Measurements from ENCODE around the gene ZIM2. TPM values are rescaled to one million over a fixed set of nuclear protein-coding genes. Genes with fewer than 3 reads are reported as not detected.

ZIM2 gene
- total RNA-seq, 1 experiment from 2014 or later, result not detected

DNA sequence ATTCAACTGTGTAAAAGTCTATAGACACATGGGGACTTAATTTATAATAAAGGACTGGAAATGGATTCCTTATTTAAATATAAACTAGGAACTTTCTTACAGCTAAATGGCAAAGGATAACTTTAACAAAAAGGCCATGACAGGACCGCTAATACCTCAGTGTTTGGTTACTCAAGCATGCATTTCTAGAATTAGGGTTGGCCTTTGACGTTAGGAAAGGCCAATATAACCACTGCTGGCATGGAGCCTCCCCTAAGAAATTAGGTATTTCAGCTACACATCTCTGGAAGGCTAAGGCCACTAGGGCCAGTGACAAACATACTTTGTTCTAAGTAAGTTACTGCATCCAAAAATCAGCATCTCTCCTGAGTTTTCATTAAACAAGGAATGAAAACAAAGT lies 9.3 kb downstream of the ZIM2 start:
- BruUV-seq (replicated peaks), result no TSS peak
- H3K9me2 ChIP-seq (ENCODE audit: insufficient read depth), result no peaks in the 10 kb centered on the region
- no peaks in the 10 kb centered on the region for H3K36me3 ChIP-seq (ENCODE audit: control insufficient read depth in 1 of 2, insufficient read depth in 2 of 2, low read length in 2 of 2)
- H3K27ac ChIP-seq (ENCODE audit: low read depth, low read length), result no peak overlapping the region
- intact Hi-C loops (cut with micrococcal nuclease), result no loop called here
- H3K4me1 ChIP-seq (ENCODE audit: control insufficient read depth in 1 of 2, insufficient read depth in 2 of 2, low read length in 2 of 2), result no peaks in the 10 kb centered on the region
- no peak overlapping the region for H2AFZ ChIP-seq (ENCODE audit: low read depth, low read length, poor library complexity, severe bottlenecking)
- ChIA-PET CTCF (no interaction called here), RAD21 (ENCODE audit: low non-redundant PET in 1 of 2, low total read pairs in 2 of 2, uncharacterized antibody in 2 of 2, unreplicated experiment in 2 of 2) (no interaction called here), POLR2A (no interaction called here)
- no peak overlapping the region for H3K4me2 ChIP-seq (ENCODE audit: low read length)
- no peak overlapping the region for H3K9ac ChIP-seq (ENCODE audit: low read length)
- TF ChIP-seq, protein P1, sequence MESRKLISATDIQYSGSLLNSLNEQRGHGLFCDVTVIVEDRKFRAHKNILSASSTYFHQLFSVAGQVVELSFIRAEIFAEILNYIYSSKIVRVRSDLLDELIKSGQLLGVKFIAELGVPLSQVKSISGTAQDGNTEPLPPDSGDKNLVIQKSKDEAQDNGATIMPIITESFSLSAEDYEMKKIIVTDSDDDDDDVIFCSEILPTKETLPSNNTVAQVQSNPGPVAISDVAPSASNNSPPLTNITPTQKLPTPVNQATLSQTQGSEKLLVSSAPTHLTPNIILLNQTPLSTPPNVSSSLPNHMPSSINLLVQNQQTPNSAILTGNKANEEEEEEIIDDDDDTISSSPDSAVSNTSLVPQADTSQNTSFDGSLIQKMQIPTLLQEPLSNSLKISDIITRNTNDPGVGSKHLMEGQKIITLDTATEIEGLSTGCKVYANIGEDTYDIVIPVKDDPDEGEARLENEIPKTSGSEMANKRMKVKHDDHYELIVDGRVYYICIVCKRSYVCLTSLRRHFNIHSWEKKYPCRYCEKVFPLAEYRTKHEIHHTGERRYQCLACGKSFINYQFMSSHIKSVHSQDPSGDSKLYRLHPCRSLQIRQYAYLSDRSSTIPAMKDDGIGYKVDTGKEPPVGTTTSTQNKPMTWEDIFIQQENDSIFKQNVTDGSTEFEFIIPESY (IDR thresholded peaks at IDR 0.05; ENCODE audit: extremely low read depth, insufficient replicate concordance, low read length), result no peak
- TF ChIP-seq, protein P2, sequence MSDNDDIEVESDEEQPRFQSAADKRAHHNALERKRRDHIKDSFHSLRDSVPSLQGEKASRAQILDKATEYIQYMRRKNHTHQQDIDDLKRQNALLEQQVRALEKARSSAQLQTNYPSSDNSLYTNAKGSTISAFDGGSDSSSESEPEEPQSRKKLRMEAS (IDR thresholded peaks at IDR 0.05), result no peak
- TF ChIP-seq JUND (IDR thresholded peaks at IDR 0.05), result no peak
- TF ChIP-seq SRF (IDR thresholded peaks at IDR 0.05; ENCODE audit: low read depth), result no peak
- TF ChIP-seq ELF1 (IDR thresholded peaks at IDR 0.05; ENCODE audit: borderline replicate concordance, low read depth), result no peak
- TF ChIP-seq CEBPB (IDR thresholded peaks at IDR 0.05; ENCODE audit: low read depth), result no peak
- H3K79me2 ChIP-seq (ENCODE audit: insufficient read depth, low read length), result no peaks in the 10 kb centered on the region
- DNase-seq (ENCODE audit: low read depth, low spot score), result no peak
- no peaks in the 10 kb centered on the region for H4K20me1 ChIP-seq (ENCODE audit: insufficient read depth)
- H3K4me3 ChIP-seq (replicated peaks in 1 of 2; ENCODE audit: low read depth in 1 of 2, low read length in 2 of 2), result no peak overlapping the region
- H3K9me3 ChIP-seq (ENCODE audit: control insufficient read depth in 1 of 2, insufficient read depth in 1 of 2, low read depth in 1 of 2, low read length in 2 of 2), result peaks cover 7 to 37% of the 10 kb centered on the region in 2 experiments; a peak in 2 of 4 replicates
- ATAC-seq, result no peak
- H3K27me3 ChIP-seq (ENCODE audit: insufficient read depth, low read length), result no peaks in the 10 kb centered on the region

DNA sequence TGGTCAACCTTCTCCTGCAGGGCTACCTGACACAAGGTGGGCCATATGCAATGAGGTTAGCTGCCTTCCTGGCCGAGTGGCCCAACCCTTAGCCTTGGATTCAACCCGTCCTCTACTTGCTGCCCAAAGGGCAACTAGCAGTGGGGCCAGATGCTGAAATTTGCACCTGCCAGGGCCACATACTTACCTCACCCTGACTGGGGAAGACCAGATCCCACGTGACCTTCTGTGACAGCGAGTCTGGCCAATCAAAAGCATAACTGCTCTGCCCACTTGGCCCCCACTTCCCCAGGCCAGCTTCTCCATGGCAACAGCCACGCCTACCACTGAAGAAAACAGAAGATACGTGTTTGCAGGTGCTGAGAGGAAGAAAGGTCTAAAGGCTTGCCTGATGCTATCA lies 10.9 kb downstream of the ZIM2 start:
- no peaks in the 10 kb centered on the region for H3K79me2 ChIP-seq (ENCODE audit: insufficient read depth, low read length)
- intact Hi-C loops (cut with micrococcal nuclease), result no loop called here
- POLR2A ChIA-PET, result no interaction called here
- CTCF ChIA-PET, result no interaction called here
- RAD21 ChIA-PET (ENCODE audit: low non-redundant PET in 1 of 2, low total read pairs in 2 of 2, uncharacterized antibody in 2 of 2, unreplicated experiment in 2 of 2), result no interaction called here
- H3K4me1 ChIP-seq (ENCODE audit: control insufficient read depth in 1 of 2, insufficient read depth in 2 of 2, low read length in 2 of 2), result no peaks in the 10 kb centered on the region
- ATAC-seq (no peak), DNase-seq (ENCODE audit: low read depth, low spot score) (no peak)
- TF ChIP-seq, protein P2 (IDR thresholded peaks at IDR 0.05), result no peak
- TF ChIP-seq, protein P3, sequence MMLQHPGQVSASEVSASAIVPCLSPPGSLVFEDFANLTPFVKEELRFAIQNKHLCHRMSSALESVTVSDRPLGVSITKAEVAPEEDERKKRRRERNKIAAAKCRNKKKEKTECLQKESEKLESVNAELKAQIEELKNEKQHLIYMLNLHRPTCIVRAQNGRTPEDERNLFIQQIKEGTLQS (IDR thresholded peaks at IDR 0.05), result no peak
- no peak for TF ChIP-seq JUND (IDR thresholded peaks at IDR 0.05)
- no peak for TF ChIP-seq SRF (IDR thresholded peaks at IDR 0.05; ENCODE audit: low read depth)
- TF ChIP-seq, protein P4, sequence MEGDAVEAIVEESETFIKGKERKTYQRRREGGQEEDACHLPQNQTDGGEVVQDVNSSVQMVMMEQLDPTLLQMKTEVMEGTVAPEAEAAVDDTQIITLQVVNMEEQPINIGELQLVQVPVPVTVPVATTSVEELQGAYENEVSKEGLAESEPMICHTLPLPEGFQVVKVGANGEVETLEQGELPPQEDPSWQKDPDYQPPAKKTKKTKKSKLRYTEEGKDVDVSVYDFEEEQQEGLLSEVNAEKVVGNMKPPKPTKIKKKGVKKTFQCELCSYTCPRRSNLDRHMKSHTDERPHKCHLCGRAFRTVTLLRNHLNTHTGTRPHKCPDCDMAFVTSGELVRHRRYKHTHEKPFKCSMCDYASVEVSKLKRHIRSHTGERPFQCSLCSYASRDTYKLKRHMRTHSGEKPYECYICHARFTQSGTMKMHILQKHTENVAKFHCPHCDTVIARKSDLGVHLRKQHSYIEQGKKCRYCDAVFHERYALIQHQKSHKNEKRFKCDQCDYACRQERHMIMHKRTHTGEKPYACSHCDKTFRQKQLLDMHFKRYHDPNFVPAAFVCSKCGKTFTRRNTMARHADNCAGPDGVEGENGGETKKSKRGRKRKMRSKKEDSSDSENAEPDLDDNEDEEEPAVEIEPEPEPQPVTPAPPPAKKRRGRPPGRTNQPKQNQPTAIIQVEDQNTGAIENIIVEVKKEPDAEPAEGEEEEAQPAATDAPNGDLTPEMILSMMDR (IDR thresholded peaks at IDR 0.05 in 2 of 3, conservative IDR thresholded peaks at IDR 0.05 in 1 of 3; ENCODE audit: borderline replicate concordance in 1 of 3, insufficient read depth in 1 of 3, low read depth in 2 of 3, low read length in 2 of 3), result no peak
- no peak for TF ChIP-seq SIN3A (IDR thresholded peaks at IDR 0.05; ENCODE audit: low read depth)
- TF ChIP-seq, protein P1 (IDR thresholded peaks at IDR 0.05; ENCODE audit: extremely low read depth, insufficient replicate concordance, low read length), result no peak
- TF ChIP-seq YY1 (IDR thresholded peaks at IDR 0.05; ENCODE audit: extremely low read depth, insufficient replicate concordance, low read depth, low read length), result no peak
- no peak for TF ChIP-seq POLR2A (IDR thresholded peaks at IDR 0.05; ENCODE audit: borderline replicate concordance, extremely low read depth, insufficient read depth, insufficient read length)
- no peak overlapping the region for H3K27ac ChIP-seq (ENCODE audit: low read depth, low read length)
- no TSS peak for BruUV-seq (replicated peaks)
- peaks cover 14 to 27% of the 10 kb centered on the region in 2 experiments; a peak in 2 of 4 replicates for H3K9me3 ChIP-seq (ENCODE audit: control insufficient read depth in 1 of 2, insufficient read depth in 1 of 2, low read depth in 1 of 2, low read length in 2 of 2)
- H3K27me3 ChIP-seq (ENCODE audit: insufficient read depth, low read length), result no peaks in the 10 kb centered on the region
- no peak overlapping the region for H3K4me3 ChIP-seq (replicated peaks in 1 of 2; ENCODE audit: low read depth in 1 of 2, low read length in 2 of 2)
- H3K36me3 ChIP-seq (ENCODE audit: control insufficient read depth in 1 of 2, insufficient read depth in 2 of 2, low read length in 2 of 2), result no peaks in the 10 kb centered on the region
- no peak overlapping the region for H3K9ac ChIP-seq (ENCODE audit: low read length)
- H3K9me2 ChIP-seq (ENCODE audit: insufficient read depth), result no peaks in the 10 kb centered on the region
- no peaks in the 10 kb centered on the region for H4K20me1 ChIP-seq (ENCODE audit: insufficient read depth)
- H3K4me2 ChIP-seq (ENCODE audit: low read length), result no peak overlapping the region
- H2AFZ ChIP-seq (ENCODE audit: low read depth, low read length, poor library complexity, severe bottlenecking), result no peak overlapping the region
